ENCODE data around the gene TP53. TPM values are rescaled to one million over a fixed set of nuclear protein-coding genes. Genes with fewer than 3 reads are reported as not detected.
A peak's percentile ranks its signal among the peaks of the same experiment; 100 is the strongest.

TP53 gene
- total and polyA plus RNA-seq, 9 of the 15 experiments (the other 6 are each of a cell fraction or from before 2014, with no cell fraction given) = 2.8 to 14.0 (median 7.1) TPM

DNA sequence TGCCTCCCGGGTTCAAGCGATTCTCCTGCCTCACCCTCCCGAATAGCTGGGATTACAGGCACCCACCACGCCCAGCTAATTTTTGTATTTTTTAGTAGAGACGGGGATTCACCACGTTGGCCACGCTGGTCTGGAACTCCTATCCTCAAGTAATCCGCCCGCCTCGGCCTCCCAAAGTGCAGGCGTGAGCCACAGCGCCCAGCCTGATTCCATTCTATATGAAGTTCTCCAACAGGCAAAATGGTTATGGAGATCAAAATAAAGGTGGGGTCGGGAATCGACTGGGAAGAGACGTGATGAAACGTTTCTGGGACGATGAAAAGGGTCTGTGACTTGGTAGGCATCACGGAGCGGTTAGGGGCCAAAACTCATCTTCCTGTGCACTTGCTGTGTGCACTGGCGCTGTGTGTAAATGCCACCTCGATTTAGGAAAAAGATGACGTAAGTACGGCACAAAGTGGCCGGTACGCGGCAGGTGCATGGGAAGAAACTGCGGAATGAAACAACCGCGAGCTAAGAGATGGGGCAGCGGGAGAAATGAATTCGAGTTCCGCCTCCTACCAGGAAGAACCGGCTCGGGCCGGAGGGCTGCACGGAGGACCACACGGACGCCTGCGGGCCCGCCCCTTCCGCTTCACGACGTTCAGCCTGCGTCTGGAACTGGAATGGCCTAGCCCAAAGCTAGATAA is 1.6 kb downstream of the TP53 start (continued):
- TF ChIP-seq, protein P1, sequence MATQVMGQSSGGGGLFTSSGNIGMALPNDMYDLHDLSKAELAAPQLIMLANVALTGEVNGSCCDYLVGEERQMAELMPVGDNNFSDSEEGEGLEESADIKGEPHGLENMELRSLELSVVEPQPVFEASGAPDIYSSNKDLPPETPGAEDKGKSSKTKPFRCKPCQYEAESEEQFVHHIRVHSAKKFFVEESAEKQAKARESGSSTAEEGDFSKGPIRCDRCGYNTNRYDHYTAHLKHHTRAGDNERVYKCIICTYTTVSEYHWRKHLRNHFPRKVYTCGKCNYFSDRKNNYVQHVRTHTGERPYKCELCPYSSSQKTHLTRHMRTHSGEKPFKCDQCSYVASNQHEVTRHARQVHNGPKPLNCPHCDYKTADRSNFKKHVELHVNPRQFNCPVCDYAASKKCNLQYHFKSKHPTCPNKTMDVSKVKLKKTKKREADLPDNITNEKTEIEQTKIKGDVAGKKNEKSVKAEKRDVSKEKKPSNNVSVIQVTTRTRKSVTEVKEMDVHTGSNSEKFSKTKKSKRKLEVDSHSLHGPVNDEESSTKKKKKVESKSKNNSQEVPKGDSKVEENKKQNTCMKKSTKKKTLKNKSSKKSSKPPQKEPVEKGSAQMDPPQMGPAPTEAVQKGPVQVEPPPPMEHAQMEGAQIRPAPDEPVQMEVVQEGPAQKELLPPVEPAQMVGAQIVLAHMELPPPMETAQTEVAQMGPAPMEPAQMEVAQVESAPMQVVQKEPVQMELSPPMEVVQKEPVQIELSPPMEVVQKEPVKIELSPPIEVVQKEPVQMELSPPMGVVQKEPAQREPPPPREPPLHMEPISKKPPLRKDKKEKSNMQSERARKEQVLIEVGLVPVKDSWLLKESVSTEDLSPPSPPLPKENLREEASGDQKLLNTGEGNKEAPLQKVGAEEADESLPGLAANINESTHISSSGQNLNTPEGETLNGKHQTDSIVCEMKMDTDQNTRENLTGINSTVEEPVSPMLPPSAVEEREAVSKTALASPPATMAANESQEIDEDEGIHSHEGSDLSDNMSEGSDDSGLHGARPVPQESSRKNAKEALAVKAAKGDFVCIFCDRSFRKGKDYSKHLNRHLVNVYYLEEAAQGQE (IDR thresholded peaks at IDR 0.05; ENCODE audit: borderline replicate concordance) = peak; percentile 100
- TF ChIP-seq, protein P1 (CRISPR knock-in tag; IDR thresholded peaks at IDR 0.05; ENCODE audit: low read depth) = no peak
- peak in 1 of 2 experiments; percentile 51; a peak in 1 of 4 replicates for TF ChIP-seq TRIM24 (IDR thresholded peaks at IDR 0.05)
- TF ChIP-seq CBFB (CRISPR knock-in tag; IDR thresholded peaks at IDR 0.05) = no peak; the same call in 1 of the 2 replicates
- TF ChIP-seq, protein P2, sequence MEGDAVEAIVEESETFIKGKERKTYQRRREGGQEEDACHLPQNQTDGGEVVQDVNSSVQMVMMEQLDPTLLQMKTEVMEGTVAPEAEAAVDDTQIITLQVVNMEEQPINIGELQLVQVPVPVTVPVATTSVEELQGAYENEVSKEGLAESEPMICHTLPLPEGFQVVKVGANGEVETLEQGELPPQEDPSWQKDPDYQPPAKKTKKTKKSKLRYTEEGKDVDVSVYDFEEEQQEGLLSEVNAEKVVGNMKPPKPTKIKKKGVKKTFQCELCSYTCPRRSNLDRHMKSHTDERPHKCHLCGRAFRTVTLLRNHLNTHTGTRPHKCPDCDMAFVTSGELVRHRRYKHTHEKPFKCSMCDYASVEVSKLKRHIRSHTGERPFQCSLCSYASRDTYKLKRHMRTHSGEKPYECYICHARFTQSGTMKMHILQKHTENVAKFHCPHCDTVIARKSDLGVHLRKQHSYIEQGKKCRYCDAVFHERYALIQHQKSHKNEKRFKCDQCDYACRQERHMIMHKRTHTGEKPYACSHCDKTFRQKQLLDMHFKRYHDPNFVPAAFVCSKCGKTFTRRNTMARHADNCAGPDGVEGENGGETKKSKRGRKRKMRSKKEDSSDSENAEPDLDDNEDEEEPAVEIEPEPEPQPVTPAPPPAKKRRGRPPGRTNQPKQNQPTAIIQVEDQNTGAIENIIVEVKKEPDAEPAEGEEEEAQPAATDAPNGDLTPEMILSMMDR (IDR thresholded peaks at IDR 0.05 in 2 of 3, conservative IDR thresholded peaks at IDR 0.05 in 1 of 3; ENCODE audit: insufficient read depth in 2 of 3, low read depth in 1 of 3, low read length in 3 of 3) = no peak
- TF ChIP-seq MECOM (CRISPR knock-in tag; IDR thresholded peaks at IDR 0.05) = no peak
- TF ChIP-seq TEAD2 (tag; IDR thresholded peaks at IDR 0.05) = no peak
- no peak for TF ChIP-seq ZNF445 (CRISPR knock-in tag; IDR thresholded peaks at IDR 0.05; ENCODE audit: low read depth)
- TF ChIP-seq CHD2 (IDR thresholded peaks at IDR 0.05; ENCODE audit: low read depth, low read length) = no peak
- TF ChIP-seq, protein P3, sequence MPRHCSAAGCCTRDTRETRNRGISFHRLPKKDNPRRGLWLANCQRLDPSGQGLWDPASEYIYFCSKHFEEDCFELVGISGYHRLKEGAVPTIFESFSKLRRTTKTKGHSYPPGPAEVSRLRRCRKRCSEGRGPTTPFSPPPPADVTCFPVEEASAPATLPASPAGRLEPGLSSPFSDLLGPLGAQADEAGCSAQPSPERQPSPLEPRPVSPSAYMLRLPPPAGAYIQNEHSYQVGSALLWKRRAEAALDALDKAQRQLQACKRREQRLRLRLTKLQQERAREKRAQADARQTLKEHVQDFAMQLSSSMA (CRISPR knock-in tag; IDR thresholded peaks at IDR 0.05) = no peak
- peak; percentile 81 for TF ChIP-seq RBFOX2 (IDR thresholded peaks at IDR 0.05; ENCODE audit: low read depth, low read length)
- TF ChIP-seq, protein P4, sequence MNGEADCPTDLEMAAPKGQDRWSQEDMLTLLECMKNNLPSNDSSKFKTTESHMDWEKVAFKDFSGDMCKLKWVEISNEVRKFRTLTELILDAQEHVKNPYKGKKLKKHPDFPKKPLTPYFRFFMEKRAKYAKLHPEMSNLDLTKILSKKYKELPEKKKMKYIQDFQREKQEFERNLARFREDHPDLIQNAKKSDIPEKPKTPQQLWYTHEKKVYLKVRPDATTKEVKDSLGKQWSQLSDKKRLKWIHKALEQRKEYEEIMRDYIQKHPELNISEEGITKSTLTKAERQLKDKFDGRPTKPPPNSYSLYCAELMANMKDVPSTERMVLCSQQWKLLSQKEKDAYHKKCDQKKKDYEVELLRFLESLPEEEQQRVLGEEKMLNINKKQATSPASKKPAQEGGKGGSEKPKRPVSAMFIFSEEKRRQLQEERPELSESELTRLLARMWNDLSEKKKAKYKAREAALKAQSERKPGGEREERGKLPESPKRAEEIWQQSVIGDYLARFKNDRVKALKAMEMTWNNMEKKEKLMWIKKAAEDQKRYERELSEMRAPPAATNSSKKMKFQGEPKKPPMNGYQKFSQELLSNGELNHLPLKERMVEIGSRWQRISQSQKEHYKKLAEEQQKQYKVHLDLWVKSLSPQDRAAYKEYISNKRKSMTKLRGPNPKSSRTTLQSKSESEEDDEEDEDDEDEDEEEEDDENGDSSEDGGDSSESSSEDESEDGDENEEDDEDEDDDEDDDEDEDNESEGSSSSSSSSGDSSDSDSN (IDR thresholded peaks at IDR 0.05; ENCODE audit: borderline replicate concordance in 1 of 2, low read depth in 2 of 2, low read length in 2 of 2) = peak in 1 of 2 experiments; percentile 81; a peak in 1 of 4 replicates
- no peak for TF ChIP-seq SREBF1 (IDR thresholded peaks at IDR 0.05; ENCODE audit: borderline replicate concordance, low read depth, low read length)
- peak; percentile 75; the same call in 1 of the 2 replicates for TF ChIP-seq LCOR (CRISPR knock-in tag; IDR thresholded peaks at IDR 0.05)
- 0 out of 2 replicates have a peak, but pooled peaks have one; percentile 30 for TF ChIP-seq ELF2 (CRISPR knock-in tag; IDR thresholded peaks at IDR 0.05)
